ENCODE data around the gene LRRC53. TPM values are rescaled to one million over a fixed set of nuclear protein-coding genes. Genes with fewer than 3 reads are reported as not detected.

The LRRC53 gene
- total RNA-seq, 1 experiment from 2014 or later: not detected

- Mint-ChIP-seq H3K36me3 (no peaks in the 10 kb centered on the region), H3K4me3 (no peak overlapping the region), H3K9me3 (no peaks in the 10 kb centered on the region), H3K4me1 (no peaks in the 10 kb centered on the region), H3K27me3 (ENCODE audit: low read depth) (no peaks in the 10 kb centered on the region), H3K27ac (no peak overlapping the region)
- no peak for DNase-seq (ENCODE audit: low spot score)
- ChIA-PET POLR2A (no interaction called here), CTCF (no interaction called here)
- ATAC-seq: no peak
- TF ChIP-seq GRHL2 (CRISPR knock-in tag; IDR thresholded peaks at IDR 0.05; ENCODE audit: insufficient replicate concordance, severe bottlenecking): no peak
- TF ChIP-seq ZNF281 (CRISPR knock-in tag; IDR thresholded peaks at IDR 0.05): no peak
- TF ChIP-seq PREB (CRISPR knock-in tag; IDR thresholded peaks at IDR 0.05; ENCODE audit: borderline replicate concordance): no peak
- TF ChIP-seq ATF6 (CRISPR knock-in tag; IDR thresholded peaks at IDR 0.05): no peak
- no peak for TF ChIP-seq MLX (CRISPR knock-in tag; IDR thresholded peaks at IDR 0.05)
- TF ChIP-seq GTF2I (CRISPR knock-in tag; conservative IDR thresholded peaks at IDR 0.05): no peak
- no peak for TF ChIP-seq ATF2 (CRISPR knock-in tag; IDR thresholded peaks at IDR 0.05; ENCODE audit: borderline replicate concordance, low read depth)
- TF ChIP-seq E2F5 (CRISPR knock-in tag; IDR thresholded peaks at IDR 0.05): no peak
- no peak for TF ChIP-seq ZBTB21 (CRISPR knock-in tag; IDR thresholded peaks at IDR 0.05; ENCODE audit: borderline replicate concordance)
- no peak for TF ChIP-seq NR2C2 (CRISPR knock-in tag; IDR thresholded peaks at IDR 0.05)
- TF ChIP-seq ZNF219 (CRISPR knock-in tag; IDR thresholded peaks at IDR 0.05; ENCODE audit: borderline replicate concordance): no peak
- no peak for TF ChIP-seq CTCF (IDR thresholded peaks at IDR 0.05)
- TF ChIP-seq ZBTB43 (CRISPR knock-in tag; IDR thresholded peaks at IDR 0.05): no peak
- TF ChIP-seq USF2 (CRISPR knock-in tag; IDR thresholded peaks at IDR 0.05): no peak
- TF ChIP-seq ZNF532 (CRISPR knock-in tag; IDR thresholded peaks at IDR 0.05; ENCODE audit: borderline replicate concordance): no peak
- TF ChIP-seq ERG (CRISPR knock-in tag; IDR thresholded peaks at IDR 0.05): no peak
- no peak for TF ChIP-seq ELF4 (CRISPR knock-in tag; IDR thresholded peaks at IDR 0.05; ENCODE audit: low read depth)
These were observed 78.1 kb downstream of the LRRC53 start for GRCh38 chr1:74434321-74434720.

All from WTC11 (cell line).